SHP77 (cell line): ENCODE results near the gene MAEA.
A peak's percentile ranks its signal among the peaks of the same experiment; 100 is the strongest.

Experiments
- DNase-seq, 2 experiments: peaks; one replicate each; lab custom pipeline; 2025; lab: John Stamatoyannopoulos, UW

The MAEA gene

GRCh38 chr4:1353186-1354055, 63.7 kb downstream of the MAEA start:
- DNase-seq, result no peak

- DNase-seq, result no peak
Measured at GRCh38 chr4:1354136-1354982, 64.7 kb downstream of the MAEA start.

GRCh38 chr4:1354983-1355275, 65.2 kb downstream of the MAEA start:
- no peak for DNase-seq

- DNase-seq, result no peak
Measured at GRCh38 chr4:1355378-1355777, 65.7 kb downstream of the MAEA start.

- peak; percentile 4 to 18 for DNase-seq
Measured at GRCh38 chr4:1356181-1356998, 66.7 kb downstream of the MAEA start.

GRCh38 chr4:1357356-1358248, 67.9 kb downstream of the MAEA start:
- no peak for DNase-seq

- no peak for DNase-seq
Measured at GRCh38 chr4:1358421-1359143, 68.9 kb downstream of the MAEA start.

- DNase-seq, result no peak
Measured at GRCh38 chr4:1359144-1359501, 69.4 kb downstream of the MAEA start.

- no peak for DNase-seq
Measured at GRCh38 chr4:1359976-1360375, 70.3 kb downstream of the MAEA start.

- no peak for DNase-seq
Measured at GRCh38 chr4:1360423-1361283, 71.0 kb downstream of the MAEA start.

GRCh38 chr4:1361431-1361830, 71.7 kb downstream of the MAEA start:
- DNase-seq, result no peak

GRCh38 chr4:1362046-1362445, 72.4 kb downstream of the MAEA start:
- DNase-seq, result no peak

- DNase-seq, result no peak
Measured at GRCh38 chr4:1362521-1362920, 72.8 kb downstream of the MAEA start.

- no peak for DNase-seq
Measured at GRCh38 chr4:1363513-1363912, 73.8 kb downstream of the MAEA start.

GRCh38 chr4:1364217-1364616, 74.5 kb downstream of the MAEA start:
- DNase-seq, result no peak

GRCh38 chr4:1364748-1365147, 75.1 kb downstream of the MAEA start:
- DNase-seq, result no peak

GRCh38 chr4:1365271-1366178, 75.8 kb downstream of the MAEA start:
- DNase-seq, result no peak

GRCh38 chr4:1366371-1367229, 76.9 kb downstream of the MAEA start:
- DNase-seq, result no peak
